Measurements from ENCODE around the gene SLC30A9. TPM values are rescaled to one million over a fixed set of nuclear protein-coding genes. Genes with fewer than 3 reads are reported as not detected.

Gene SLC30A9
- total and polyA plus RNA-seq, 10 of the 15 experiments (the other 5 are each of a cell fraction or from before 2014, with no cell fraction given) = 12.1 to 75.9 (median 46.6) TPM

GRCh38 chr4:42119886-42120285 is 129.6 kb downstream of the SLC30A9 start:
- Histone ChIP-seq H3K36me3 (ENCODE audit: control insufficient read depth in 2 of 2, insufficient read depth in 2 of 2, low read length in 1 of 2) (no peaks in the 10 kb centered on the region), H3K9me3 (replicated peaks; ENCODE audit: control insufficient read depth, insufficient read depth, low read length) (no peaks in the 10 kb centered on the region), H3K4me1 (ENCODE audit: control insufficient read depth, insufficient read depth, low read length) (no peaks in the 10 kb centered on the region), H4K20me1 (ENCODE audit: control insufficient read depth, insufficient read depth) (no peaks in the 10 kb centered on the region), H2AFZ (ENCODE audit: control insufficient read depth, low read depth, low read length) (no peak overlapping the region), H3K9ac (ENCODE audit: control insufficient read depth, insufficient read depth, low read length) (no peak overlapping the region), H3K4me3 (no peak overlapping the region), H3K79me2 (ENCODE audit: control insufficient read depth, insufficient read depth, low read length) (no peaks in the 10 kb centered on the region), H3K27me3 (replicated peaks in 1 of 2; ENCODE audit: control insufficient read depth in 2 of 2, insufficient read depth in 2 of 2, low read length in 1 of 2) (no peaks in the 10 kb centered on the region), H3K4me2 (ENCODE audit: control insufficient read depth, insufficient read depth) (no peak overlapping the region), H3K27ac (ENCODE audit: control insufficient read depth, insufficient read depth) (no peak overlapping the region)
- no peak for ATAC-seq
- 60% methylated on average over 12 of the region's 12 CpGs for WGBS (ENCODE audit: insufficient coverage, insufficient replicate concordance, low lambda C conversion rate, missing lambda C conversion rate)
- in situ Hi-C loops (cut with MboI) (no loop called here), intact Hi-C loops (cut with micrococcal nuclease; ENCODE audit: unreplicated experiment) (no loop called here)
- BruUV-seq (replicated peaks) = no TSS peak
- TF ChIP-seq NR2C1 (IDR thresholded peaks at IDR 0.05) (no peak), MYB (IDR thresholded peaks at IDR 0.05; ENCODE audit: borderline replicate concordance, low read depth, low read length) (no peak)
- SMC1A ChIA-PET (ENCODE audit: uncharacterized antibody, unreplicated experiment) = no interaction called here
- RAD21 ChIA-PET (ENCODE audit: unreplicated experiment) = no interaction called here
- no peak for DNase-seq (ENCODE audit: low read depth, low spot score)
- POLR2A ChIA-PET = no interaction called here
- no peak for FAIRE-seq
- CTCF ChIA-PET = no interaction called here

- WGBS (ENCODE audit: insufficient coverage, insufficient replicate concordance, low lambda C conversion rate, missing lambda C conversion rate) = 61% methylated on average over 4 of the region's 4 CpGs
- no peak for TF ChIP-seq NKRF (conservative IDR thresholded peaks at IDR 0.05)
- TF ChIP-seq MTA2 (IDR thresholded peaks at IDR 0.05; ENCODE audit: low read depth) = no peak
- TF ChIP-seq, protein P1, sequence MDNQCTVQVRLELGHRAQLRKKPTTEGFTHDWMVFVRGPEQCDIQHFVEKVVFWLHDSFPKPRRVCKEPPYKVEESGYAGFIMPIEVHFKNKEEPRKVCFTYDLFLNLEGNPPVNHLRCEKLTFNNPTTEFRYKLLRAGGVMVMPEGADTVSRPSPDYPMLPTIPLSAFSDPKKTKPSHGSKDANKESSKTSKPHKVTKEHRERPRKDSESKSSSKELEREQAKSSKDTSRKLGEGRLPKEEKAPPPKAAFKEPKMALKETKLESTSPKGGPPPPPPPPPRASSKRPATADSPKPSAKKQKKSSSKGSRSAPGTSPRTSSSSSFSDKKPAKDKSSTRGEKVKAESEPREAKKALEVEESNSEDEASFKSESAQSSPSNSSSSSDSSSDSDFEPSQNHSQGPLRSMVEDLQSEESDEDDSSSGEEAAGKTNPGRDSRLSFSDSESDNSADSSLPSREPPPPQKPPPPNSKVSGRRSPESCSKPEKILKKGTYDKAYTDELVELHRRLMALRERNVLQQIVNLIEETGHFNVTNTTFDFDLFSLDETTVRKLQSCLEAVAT (IDR thresholded peaks at IDR 0.05) = no peak
- no peak for TF ChIP-seq NBN (IDR thresholded peaks at IDR 0.05)
- TF ChIP-seq SMAD1 (IDR thresholded peaks at IDR 0.05; ENCODE audit: low read depth, partially characterized antibody) = no peak
- no peak for TF ChIP-seq ZNF274 (IDR thresholded peaks at IDR 0.05; ENCODE audit: insufficient read depth, insufficient read length)
- no peak for TF ChIP-seq NR2C1 (IDR thresholded peaks at IDR 0.05)
- no peak for TF ChIP-seq NR2C2 (IDR thresholded peaks at IDR 0.05; ENCODE audit: borderline replicate concordance, control insufficient read depth, insufficient read length, low read depth)
- TF ChIP-seq ZSCAN29 (IDR thresholded peaks at IDR 0.05) = no peak
- TF ChIP-seq ZNF217 (IDR thresholded peaks at IDR 0.05) = no peak
- no peak for TF ChIP-seq YY1 (IDR thresholded peaks at IDR 0.05; ENCODE audit: low read depth, low read length)
- no peak for TF ChIP-seq TCF7 (IDR thresholded peaks at IDR 0.05; ENCODE audit: borderline replicate concordance)
- no peak for TF ChIP-seq SIN3A (IDR thresholded peaks at IDR 0.05; ENCODE audit: low read depth, low read length)
- TF ChIP-seq PML (IDR thresholded peaks at IDR 0.05; ENCODE audit: low read length) = no peak
- TF ChIP-seq JUNB (IDR thresholded peaks at IDR 0.05) = no peak
- no peak for TF ChIP-seq BRCA1 (IDR thresholded peaks at IDR 0.05; ENCODE audit: low read depth, low read length)
Observed at GRCh38 chr4:42122237-42122636, 131.9 kb downstream of the SLC30A9 start.

More at GRCh38 chr4:42122237-42122636, 131.9 kb downstream of the SLC30A9 start:
- Histone ChIP-seq H2AFZ (ENCODE audit: control insufficient read depth, low read depth, low read length) (no peak overlapping the region), H3K27ac (ENCODE audit: control insufficient read depth, insufficient read depth) (no peak overlapping the region), H3K9ac (ENCODE audit: control insufficient read depth, insufficient read depth, low read length) (no peak overlapping the region), H3K27me3 (replicated peaks in 1 of 2; ENCODE audit: control insufficient read depth in 2 of 2, insufficient read depth in 2 of 2, low read length in 1 of 2) (no peaks in the 10 kb centered on the region), H3K4me3 (no peak overlapping the region), H3K79me2 (ENCODE audit: control insufficient read depth, insufficient read depth, low read length) (no peaks in the 10 kb centered on the region), H3K4me2 (ENCODE audit: control insufficient read depth, insufficient read depth) (no peak overlapping the region), H3K36me3 (ENCODE audit: control insufficient read depth in 2 of 2, insufficient read depth in 2 of 2, low read length in 1 of 2) (no peaks in the 10 kb centered on the region), H3K4me1 (ENCODE audit: control insufficient read depth, insufficient read depth, low read length) (no peaks in the 10 kb centered on the region), H3K9me3 (replicated peaks; ENCODE audit: control insufficient read depth, insufficient read depth, low read length) (no peaks in the 10 kb centered on the region), H4K20me1 (ENCODE audit: control insufficient read depth, insufficient read depth) (no peaks in the 10 kb centered on the region)
- intact Hi-C loops (cut with micrococcal nuclease; ENCODE audit: unreplicated experiment) (no loop called here), in situ Hi-C loops (cut with MboI) (no loop called here)
- POLR2A ChIA-PET = no interaction called here
- FAIRE-seq = no peak
- RAD21 ChIA-PET (ENCODE audit: unreplicated experiment) = no interaction called here
- CTCF ChIA-PET = no interaction called here
- SMC1A ChIA-PET (ENCODE audit: uncharacterized antibody, unreplicated experiment) = no interaction called here
- ATAC-seq = no peak
- no peak for DNase-seq (ENCODE audit: low read depth, low spot score)
- BruUV-seq (replicated peaks) = no TSS peak
